GM10266 (cell line): Measurements from ENCODE around the gene ARFGEF3.

Experiments
- DNase-seq: peaks from one replicate; pipeline ENCODE4 v3.0.0; 2012; ENCODE audit errors: extremely low spot score
- TF ChIP-seq, protein P1 (sequence below): IDR thresholded peaks from 2 replicates; pipeline ENCODE4 v1.5.1; 2012; ENCODE audit warnings: mild to moderate bottlenecking, low read depth; ENCODE audit not compliant: control insufficient read depth, insufficient read depth; ENCODE audit errors: missing control alignments

Gene ARFGEF3

DNA sequence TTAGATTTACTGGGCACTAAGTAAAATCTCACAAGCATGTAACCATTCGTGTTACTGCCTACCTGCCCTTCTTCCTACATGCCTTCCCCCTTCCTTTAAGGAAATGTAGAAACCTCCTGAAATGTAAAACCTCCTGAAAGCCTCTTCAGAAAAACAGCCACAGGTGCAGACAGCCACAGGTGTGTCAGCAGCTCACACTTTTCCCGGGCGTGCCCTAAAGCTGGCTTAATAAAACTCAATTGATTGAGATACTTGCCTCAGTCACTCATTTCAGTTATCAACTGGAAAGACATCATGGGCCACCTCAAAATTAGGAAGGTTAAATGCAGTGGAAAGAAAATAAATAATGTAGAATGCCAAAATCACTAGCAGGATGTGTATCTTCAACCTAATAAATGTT lies 79.6 kb downstream of the ARFGEF3 start:
- DNase-seq: no peak
- TF ChIP-seq, protein P1, sequence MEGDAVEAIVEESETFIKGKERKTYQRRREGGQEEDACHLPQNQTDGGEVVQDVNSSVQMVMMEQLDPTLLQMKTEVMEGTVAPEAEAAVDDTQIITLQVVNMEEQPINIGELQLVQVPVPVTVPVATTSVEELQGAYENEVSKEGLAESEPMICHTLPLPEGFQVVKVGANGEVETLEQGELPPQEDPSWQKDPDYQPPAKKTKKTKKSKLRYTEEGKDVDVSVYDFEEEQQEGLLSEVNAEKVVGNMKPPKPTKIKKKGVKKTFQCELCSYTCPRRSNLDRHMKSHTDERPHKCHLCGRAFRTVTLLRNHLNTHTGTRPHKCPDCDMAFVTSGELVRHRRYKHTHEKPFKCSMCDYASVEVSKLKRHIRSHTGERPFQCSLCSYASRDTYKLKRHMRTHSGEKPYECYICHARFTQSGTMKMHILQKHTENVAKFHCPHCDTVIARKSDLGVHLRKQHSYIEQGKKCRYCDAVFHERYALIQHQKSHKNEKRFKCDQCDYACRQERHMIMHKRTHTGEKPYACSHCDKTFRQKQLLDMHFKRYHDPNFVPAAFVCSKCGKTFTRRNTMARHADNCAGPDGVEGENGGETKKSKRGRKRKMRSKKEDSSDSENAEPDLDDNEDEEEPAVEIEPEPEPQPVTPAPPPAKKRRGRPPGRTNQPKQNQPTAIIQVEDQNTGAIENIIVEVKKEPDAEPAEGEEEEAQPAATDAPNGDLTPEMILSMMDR: no peak

DNA sequence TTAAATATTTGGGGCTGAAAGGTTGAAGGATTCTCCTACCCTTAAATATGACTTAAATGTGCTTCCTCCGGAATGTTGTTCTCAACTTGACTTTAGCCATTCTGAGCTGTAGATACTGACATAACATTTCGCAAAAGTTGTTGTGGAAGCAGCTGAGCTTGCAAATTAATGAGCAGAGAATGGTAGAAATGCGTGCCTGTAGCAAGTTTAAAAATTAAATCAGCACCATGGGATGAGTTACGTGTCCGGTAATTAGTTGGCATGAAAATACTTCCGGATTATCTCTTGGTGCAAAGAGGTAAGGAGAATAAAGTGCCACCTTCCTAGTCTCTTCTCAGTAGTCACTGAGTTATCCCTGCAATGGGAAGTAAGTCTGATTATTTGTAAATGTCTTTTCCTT lies 80.2 kb downstream of the ARFGEF3 start:
- TF ChIP-seq, protein P1: no peak
- DNase-seq: no peak

DNA sequence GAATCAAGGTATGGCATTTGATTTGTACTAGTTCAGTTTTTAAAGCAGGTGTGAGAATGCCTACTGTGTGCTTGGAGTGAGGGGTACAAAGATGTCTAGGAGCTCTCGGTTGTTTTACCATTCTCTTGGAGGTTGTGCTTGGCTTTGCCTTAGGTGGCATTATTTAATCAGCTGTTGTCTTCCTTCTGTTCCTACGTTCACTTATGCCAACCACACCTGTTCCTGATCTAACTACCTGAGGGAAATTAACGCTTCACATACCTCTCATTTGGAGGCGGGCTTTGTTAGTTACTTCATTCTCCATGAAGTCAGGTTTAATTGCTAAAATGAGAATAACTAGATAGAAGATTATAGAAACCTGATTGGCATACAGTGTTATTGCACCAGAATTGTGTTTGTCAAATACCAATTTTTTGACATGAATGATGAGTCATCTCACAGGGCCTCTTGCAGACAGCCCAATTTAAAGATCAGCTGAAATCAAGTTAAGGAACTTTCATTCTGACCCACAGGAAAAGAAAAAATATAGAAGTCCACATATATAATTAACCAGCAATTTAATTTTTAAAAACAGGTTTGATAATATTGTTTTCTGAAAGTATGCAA lies 81.4 kb downstream of the ARFGEF3 start:
- TF ChIP-seq, protein P1: no peak
- no peak for DNase-seq

DNA sequence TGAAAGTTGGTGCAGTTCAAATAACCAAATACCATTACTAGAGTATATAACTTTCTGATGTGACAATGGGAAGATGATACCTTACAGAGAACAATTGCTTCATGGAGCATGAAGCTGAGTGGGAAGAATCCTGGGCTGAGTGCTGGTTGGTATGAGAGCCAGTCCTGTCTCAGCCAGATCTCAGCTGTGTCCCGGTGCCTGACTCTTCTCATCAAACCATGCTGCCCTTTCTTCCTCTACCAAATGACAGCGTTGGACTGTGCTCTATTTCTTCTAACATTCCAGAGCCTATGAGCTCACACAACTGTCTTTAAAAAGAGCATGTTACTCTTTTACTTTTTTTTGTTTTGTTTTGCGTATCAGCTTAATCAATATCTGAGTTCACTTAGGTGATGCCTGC lies 84.0 kb downstream of the ARFGEF3 start:
- no peak for DNase-seq
- TF ChIP-seq, protein P1: no peak

DNA sequence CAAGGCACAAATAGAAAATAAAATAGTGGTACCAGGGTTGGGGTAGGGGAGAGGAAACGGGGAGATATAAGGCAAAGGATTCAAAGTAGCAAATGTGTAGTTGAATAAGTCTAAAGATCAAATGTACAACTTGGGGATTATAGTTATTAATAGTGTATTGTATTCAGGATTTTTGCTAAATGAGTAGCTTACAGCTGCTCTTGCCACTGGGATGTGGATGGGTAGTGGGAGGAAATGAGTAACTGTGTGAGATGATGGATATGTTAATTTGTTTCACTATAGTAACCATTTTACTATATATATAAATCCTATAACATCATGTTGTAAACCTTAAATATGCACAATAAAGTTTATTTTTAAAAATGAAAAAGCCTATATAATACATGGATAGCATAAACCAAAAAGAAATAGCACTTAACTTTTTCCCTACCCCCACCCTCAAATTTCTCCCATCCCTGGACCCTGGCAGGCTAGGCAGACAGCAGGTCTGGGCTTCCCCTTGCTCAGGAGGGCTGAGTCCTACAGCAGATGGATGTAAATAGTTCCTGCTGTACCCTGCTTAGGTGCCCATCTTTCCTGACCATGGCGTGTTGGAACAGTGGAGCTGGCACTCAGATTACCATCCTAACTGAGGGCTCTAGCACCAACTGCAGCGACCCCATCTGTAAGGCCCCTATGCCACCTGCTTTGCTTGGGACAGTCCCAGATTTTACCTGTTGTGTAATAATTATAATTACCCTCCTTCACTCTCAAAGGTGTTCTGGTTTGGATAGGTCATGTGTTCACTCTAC lies 85.1 kb downstream of the ARFGEF3 start:
- TF ChIP-seq, protein P1: no peak

DNA sequence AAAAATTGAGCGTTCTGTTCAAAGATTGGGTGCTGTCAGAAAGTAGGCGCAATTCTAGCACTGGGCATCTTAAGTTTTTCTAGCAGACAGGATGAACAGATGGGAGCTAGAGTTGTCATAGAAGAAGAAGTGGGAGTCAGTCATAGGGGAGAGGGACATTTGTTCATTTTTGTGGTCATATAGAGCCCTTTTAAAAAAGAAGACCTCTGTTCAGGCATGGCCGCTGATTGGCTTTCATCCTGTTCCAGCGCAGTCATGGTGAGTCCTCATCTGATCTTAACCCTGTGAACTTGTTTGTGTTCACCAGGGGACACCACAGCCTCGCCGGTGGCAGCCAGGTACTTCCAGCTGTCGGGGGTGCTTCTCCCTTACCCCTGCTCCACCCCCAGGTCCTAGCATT lies 86.3 kb downstream of the ARFGEF3 start:
- TF ChIP-seq, protein P1: no peak
- no peak for DNase-seq

More for the DNA sequence above, 85.1 kb downstream of the ARFGEF3 start:
- DNase-seq: no peak

DNA sequence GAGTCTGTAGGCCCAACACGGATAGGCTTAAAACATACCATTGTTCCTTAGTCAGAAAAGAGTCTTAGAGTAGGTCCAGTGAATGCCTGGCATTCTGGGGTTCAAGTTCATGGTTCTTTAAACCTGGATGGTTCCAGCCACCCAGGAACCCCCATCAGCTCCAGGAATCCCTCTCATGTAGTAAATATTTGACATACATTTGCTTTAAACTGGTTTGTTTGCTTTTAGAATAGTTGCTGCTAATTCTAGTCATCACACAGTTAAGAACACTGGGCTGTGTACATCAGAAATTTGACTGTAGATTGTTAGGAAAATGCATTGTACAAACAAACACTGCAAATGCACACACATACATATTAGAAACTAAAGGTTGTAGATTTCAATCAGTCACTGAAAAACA lies 87.1 kb downstream of the ARFGEF3 start:
- TF ChIP-seq, protein P1: no peak
- DNase-seq: no peak
